MM.1S (cell line): ENCODE results near the gene SYNGR1.

Experiments used
- DNase-seq: peaks from one replicate; pipeline ENCODE4 v3.0.0-alpha.2; 2015
- H2AFZ ChIP-seq: fragments of 300-600 bp; sonication (generic); 2 replicates; pipeline ENCODE4 v1.6.0; 2016; ENCODE audit warnings: antibody characterized with exemption, low read length
- H3F3A ChIP-seq: fragments of 300-600 bp; sonication (generic); 2 replicates; pipeline ENCODE4 v1.6.1; 2016; ENCODE audit warnings: mild to moderate bottlenecking, antibody characterized with exemption, low read length, moderate library complexity, mixed read lengths; ENCODE audit not compliant: insufficient read depth
- H3K27ac ChIP-seq: fragments of 300-600 bp; sonication (generic); 2 replicates; pipeline ENCODE4 v1.5.1; 2016; ENCODE audit warnings: mild to moderate bottlenecking, low read length
- H3K27me3 ChIP-seq: fragments of 300-600 bp; sonication (generic); replicated peaks from 2 replicates; pipeline ENCODE4 v1.6.0; 2016; ENCODE audit warnings: low read length; ENCODE audit not compliant: insufficient read depth
- H3K36me3 ChIP-seq: fragments of 300-600 bp; sonication (generic); replicated peaks from 2 replicates; pipeline ENCODE4 v1.6.1; 2016; ENCODE audit warnings: mild to moderate bottlenecking, low read length, mixed read lengths; ENCODE audit not compliant: insufficient read depth
- H3K4me1 ChIP-seq: fragments of 300-600 bp; sonication (generic); 2 replicates; pipeline ENCODE4 v1.6.1; 2016; ENCODE audit warnings: low read length, mixed read lengths
- H3K4me2 ChIP-seq: fragments of 300-600 bp; sonication (generic); 2 replicates; pipeline ENCODE4 v1.6.0; 2016; ENCODE audit warnings: low read depth, low read length
- H3K4me3 ChIP-seq: fragments of 300-600 bp; sonication (generic); 2 replicates; pipeline ENCODE4 v1.5.1; 2016; ENCODE audit warnings: low read length, mixed read lengths
- H3K79me2 ChIP-seq: fragments of 300-600 bp; sonication (generic); 2 replicates; pipeline ENCODE4 v1.6.1; 2016; ENCODE audit warnings: mixed run types, low read length, mixed read lengths
- H3K9ac ChIP-seq: fragments of 300-600 bp; sonication (generic); 2 replicates; pipeline ENCODE4 v1.6.1; 2016; ENCODE audit warnings: low read length, mixed read lengths
- H3K9me2 ChIP-seq: fragments of 300-600 bp; sonication (generic); replicated peaks from 2 replicates; pipeline ENCODE4 v1.6.1; 2016; ENCODE audit warnings: mild to moderate bottlenecking, low read length, mixed read lengths; ENCODE audit not compliant: insufficient read depth
- H3K9me3 ChIP-seq: fragments of 300-600 bp; sonication (generic); replicated peaks from 2 replicates; pipeline ENCODE4 v1.6.1; 2016; ENCODE audit warnings: mild to moderate bottlenecking, low read length, mixed read lengths; ENCODE audit not compliant: insufficient read depth
- H4K20me1 ChIP-seq: fragments of 300-600 bp; sonication (generic); 2 replicates; pipeline ENCODE4 v1.6.1; 2016; ENCODE audit warnings: mild to moderate bottlenecking, low read length, moderate library complexity, mixed read lengths; ENCODE audit not compliant: insufficient read depth
- CTCF ChIP-seq: fragments of 300-600 bp; sonication (generic); IDR thresholded peaks from 2 replicates; pipeline ENCODE4 v1.5.1; 2016; ENCODE audit warnings: antibody characterized with exemption, low read length, mixed read lengths
- EZH2 ChIP-seq: fragments of 300-600 bp; sonication (generic); optimal IDR thresholded peaks from 2 replicates; pipeline ENCODE3; 2017; ENCODE audit warnings: low read depth, mild to moderate bottlenecking, antibody characterized with exemption, low read length, mixed read lengths
- EZH2phosphoT487 ChIP-seq: fragments of 300-600 bp; sonication (generic); IDR thresholded peaks from 2 replicates; pipeline ENCODE4 v1.6.1; 2018; ENCODE audit warnings: antibody characterized with exemption, low read length

The SYNGR1 gene

GRCh38 chr22:39309881-39310714, 39.7 kb upstream of the SYNGR1 start:
- 0 out of 2 replicates have a peak, but pooled peaks cover 4% of the 10 kb centered on the region for H3K4me1 ChIP-seq

DNA sequence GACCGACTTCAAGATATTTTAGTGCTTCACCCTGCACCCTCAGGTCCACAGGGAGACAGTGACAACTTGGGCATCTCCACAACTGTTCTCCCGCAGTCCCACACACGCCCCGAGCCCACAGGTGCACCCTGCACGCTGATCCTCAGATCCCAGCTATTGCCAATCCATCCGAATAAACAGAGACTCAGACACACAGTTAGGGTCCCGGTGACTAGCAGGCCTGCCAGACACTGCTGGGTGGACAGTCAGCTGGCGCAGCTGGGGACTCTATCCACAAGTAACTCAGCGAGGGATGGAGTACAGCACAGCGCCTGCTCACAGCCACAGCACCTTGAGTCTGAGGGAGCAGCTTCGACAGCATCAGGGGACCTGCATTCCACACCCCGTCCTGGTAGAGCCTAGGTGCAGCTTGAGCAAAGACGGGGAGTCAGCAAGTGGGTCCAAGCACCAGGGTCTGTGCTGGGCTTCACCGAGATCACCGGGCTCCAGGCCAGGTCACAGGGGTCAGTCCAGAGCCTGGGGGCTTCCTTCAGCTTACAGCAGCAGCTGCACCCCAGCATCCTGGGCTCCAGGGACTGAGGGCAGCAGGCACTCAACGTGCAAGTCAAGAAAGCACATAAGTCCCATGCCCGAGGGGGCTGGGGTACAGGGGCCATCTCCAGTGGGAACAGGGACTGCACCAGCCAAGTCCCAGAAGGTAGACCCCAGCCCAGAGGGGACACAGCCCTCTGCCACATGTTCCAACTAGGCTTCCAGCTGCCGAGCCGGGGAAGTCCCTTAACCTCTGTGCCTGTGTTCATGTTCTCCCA, 38.0 kb upstream of the SYNGR1 start:
- Histone ChIP-seq H4K20me1 (peaks cover 53% of the 10 kb centered on the region), H3K4me3 (no peak overlapping the region), H3K79me2 (peaks cover 37% of the 10 kb centered on the region), H3K9me2 (no peaks in the 10 kb centered on the region), H3K9ac (no peak overlapping the region), H3K36me3 (peaks cover 30% of the 10 kb centered on the region), H3F3A (peaks cover 83% of the 10 kb centered on the region), H2AFZ (no peak overlapping the region), H3K4me2 (no peak overlapping the region), H3K27me3 (no peaks in the 10 kb centered on the region), H3K9me3 (no peaks in the 10 kb centered on the region), H3K27ac (no peak overlapping the region), H3K4me1 (peaks cover 12% of the 10 kb centered on the region)
- no peak for DNase-seq
- no peak for TF ChIP-seq EZH2
- no peak for TF ChIP-seq EZH2phosphoT487
- TF ChIP-seq CTCF, result no peak

More at GRCh38 chr22:39309881-39310714, 39.7 kb upstream of the SYNGR1 start:
- Histone ChIP-seq H3K9me2 (no peaks in the 10 kb centered on the region), H3K9ac (no peak overlapping the region), H3F3A (peaks cover 66% of the 10 kb centered on the region), H3K4me3 (no peak overlapping the region), H3K27me3 (no peaks in the 10 kb centered on the region), H3K4me2 (no peak overlapping the region), H2AFZ (no peak overlapping the region), H3K9me3 (no peaks in the 10 kb centered on the region), H3K79me2 (peaks cover 20% of the 10 kb centered on the region), H3K36me3 (peaks cover 22% of the 10 kb centered on the region), H4K20me1 (peaks cover 37% of the 10 kb centered on the region), H3K27ac (no peak overlapping the region)
- TF ChIP-seq CTCF, result no peak
- no peak for TF ChIP-seq EZH2phosphoT487
- no peak for TF ChIP-seq EZH2
- DNase-seq, result no peak

- H3K36me3 ChIP-seq, result peaks cover 36% of the 10 kb centered on the region
- H3K79me2 ChIP-seq, result peaks cover 43% of the 10 kb centered on the region
- no peaks in the 10 kb centered on the region for H3K9me3 ChIP-seq
- H3K9ac ChIP-seq, result no peak overlapping the region
- no peak overlapping the region for H3K4me3 ChIP-seq
- peaks cover 18% of the 10 kb centered on the region for H3K4me1 ChIP-seq
- peaks cover 89% of the 10 kb centered on the region for H3F3A ChIP-seq
- peaks cover 59% of the 10 kb centered on the region for H4K20me1 ChIP-seq
- no peak overlapping the region for H3K4me2 ChIP-seq
- DNase-seq, result no peak
- TF ChIP-seq EZH2phosphoT487 (no peak), CTCF (no peak), EZH2 (no peak)
- no peak overlapping the region for H2AFZ ChIP-seq
- H3K27me3 ChIP-seq, result no peaks in the 10 kb centered on the region
- no peak overlapping the region for H3K27ac ChIP-seq
- no peaks in the 10 kb centered on the region for H3K9me2 ChIP-seq
Measured at GRCh38 chr22:39312410-39312809, 37.4 kb upstream of the SYNGR1 start.
